Activated CD8-positive, alpha-beta memory T cell treated with anti-CD3 and anti-CD28 coated beads for 48 hours (primary cell): ENCODE data around the gene ELOVL4.

Experiments
- DNase-seq, 3 experiments: peaks; one replicate each; pipeline ENCODE4 v3.0.0-alpha.2; 2020; ENCODE audit warnings: low read depth in 2 of 3, low spot score in 2 of 3

ELOVL4 gene

GRCh38 chr6:79947191-79948186, at the start of gene ELOVL4:
ELOVL4 (minus strand) TSS chr6:79947553; CDS start chr6:79947279, 274 bp downstream.
- peak; percentile 12 to 44 (median 40) for DNase-seq

- no peak for DNase-seq
These were observed 46.6 kb upstream of the ELOVL4 start for GRCh38 chr6:79993911-79994309.

DNA sequence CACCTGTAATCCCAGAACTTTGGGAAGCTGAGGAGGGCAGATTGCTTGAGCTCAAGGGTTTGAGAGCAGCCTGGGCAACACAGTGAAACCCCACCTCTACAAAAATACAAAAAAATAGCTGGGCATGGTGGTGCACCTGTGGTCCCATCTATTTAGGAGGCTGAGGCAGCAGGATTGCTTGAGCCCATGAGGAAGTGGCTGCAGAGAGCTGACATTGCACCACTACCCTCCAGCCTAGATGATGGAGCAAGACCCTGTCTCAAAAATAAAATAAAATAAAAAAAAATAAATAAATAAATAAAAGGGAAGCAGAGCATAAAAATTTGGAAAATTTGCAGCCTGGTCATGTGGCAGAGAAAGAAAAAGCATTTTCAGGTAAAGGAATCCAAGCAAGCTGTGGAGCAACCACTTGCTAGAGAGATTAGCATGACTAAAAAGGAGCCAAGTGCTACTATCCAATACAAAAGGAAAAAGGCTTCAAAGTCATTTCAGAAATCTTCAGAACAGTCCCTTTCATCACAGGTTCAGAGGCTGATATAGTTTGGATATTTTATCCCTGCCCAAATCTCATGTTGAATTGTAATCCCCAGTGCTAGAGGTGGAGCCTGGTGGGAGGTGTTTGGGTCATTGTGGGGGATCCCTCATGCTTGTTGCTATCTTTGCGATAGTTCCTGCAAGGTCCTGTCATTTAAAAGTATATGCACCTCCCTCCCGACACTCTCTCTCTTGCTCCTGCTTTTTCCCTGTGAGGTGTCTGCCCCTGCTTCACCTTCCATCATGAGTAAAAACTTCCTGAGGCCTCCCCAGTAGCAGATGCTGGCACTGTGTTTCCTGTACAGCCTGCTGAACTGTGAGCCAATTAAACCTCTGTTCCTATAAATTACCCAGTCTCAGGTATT, 45.9 kb upstream of the ELOVL4 start:
- DNase-seq, result no peak

DNA sequence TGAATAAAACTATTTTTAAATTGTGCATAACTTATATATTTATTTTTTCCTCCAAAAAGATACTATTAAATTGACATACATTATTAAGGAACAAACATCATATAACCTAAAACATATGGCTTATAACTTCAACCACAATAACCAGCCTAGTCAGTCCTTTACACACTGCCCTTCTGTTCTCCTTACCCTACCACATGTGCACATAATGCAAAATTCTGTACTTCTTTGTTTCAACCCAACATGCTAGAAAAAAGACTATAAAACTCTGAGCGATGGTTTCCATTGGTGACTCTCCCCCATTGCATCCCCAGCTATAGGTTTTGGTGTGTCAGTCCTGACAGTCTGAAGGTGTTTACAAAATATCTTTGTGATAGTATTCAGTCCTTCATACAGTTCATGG, 42.3 kb upstream of the ELOVL4 start:
- no peak for DNase-seq

GRCh38 chr6:79985128-79985527, 37.8 kb upstream of the ELOVL4 start:
- no peak for DNase-seq

- DNase-seq, result no peak
These were observed 36.9 kb upstream of the ELOVL4 start for GRCh38 chr6:79984261-79984660.

GRCh38 chr6:79981652-79982051, 34.3 kb upstream of the ELOVL4 start:
- no peak for DNase-seq

- DNase-seq, result no peak
These were observed 23.8 kb upstream of the ELOVL4 start for GRCh38 chr6:79971193-79971592.

DNA sequence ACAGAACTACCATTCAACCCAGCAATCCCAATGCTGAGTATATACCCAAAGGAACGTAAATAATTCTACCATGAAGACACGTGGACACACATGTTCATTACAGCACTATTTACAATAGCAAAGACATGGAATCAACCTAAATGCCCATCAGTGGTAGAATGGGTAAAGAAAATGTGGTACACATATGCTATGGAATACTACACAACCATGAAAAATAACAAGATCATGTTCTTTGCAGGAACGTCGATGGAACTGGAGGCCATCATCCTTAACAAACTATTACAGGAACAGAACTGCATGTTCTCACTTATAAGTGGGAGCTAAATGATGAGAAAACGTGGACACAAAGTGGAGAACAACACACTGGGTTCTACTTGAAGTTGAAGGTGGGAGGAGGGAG, 22.4 kb upstream of the ELOVL4 start:
- DNase-seq, result no peak

- no peak for DNase-seq
These were observed 19.8 kb upstream of the ELOVL4 start for GRCh38 chr6:79967178-79967577.

DNA sequence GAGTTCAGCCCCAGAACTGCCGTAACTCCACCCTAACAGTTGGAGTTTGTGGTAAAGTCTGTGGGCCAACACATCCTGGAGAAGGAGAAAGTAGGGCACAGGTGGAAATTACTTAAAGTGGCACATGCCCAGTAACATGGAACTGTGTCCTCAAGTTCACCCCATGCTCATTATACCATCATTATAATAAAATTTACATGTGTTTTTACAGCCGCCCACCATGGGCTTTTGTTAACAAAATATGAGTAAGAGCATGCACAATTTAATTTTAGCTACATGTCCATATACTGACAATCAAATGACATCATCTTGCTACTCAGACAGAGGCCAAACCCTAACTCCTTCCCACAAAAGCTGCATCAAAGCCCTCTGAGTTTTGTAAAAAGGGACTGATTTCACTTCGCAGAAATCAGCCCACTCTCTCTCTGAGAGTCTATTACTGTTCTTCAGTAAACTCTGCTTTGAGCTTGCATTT, 17.3 kb upstream of the ELOVL4 start:
- DNase-seq, result no peak

- no peak for DNase-seq
These were observed 7.5 kb upstream of the ELOVL4 start for GRCh38 chr6:79954849-79955248.

DNA sequence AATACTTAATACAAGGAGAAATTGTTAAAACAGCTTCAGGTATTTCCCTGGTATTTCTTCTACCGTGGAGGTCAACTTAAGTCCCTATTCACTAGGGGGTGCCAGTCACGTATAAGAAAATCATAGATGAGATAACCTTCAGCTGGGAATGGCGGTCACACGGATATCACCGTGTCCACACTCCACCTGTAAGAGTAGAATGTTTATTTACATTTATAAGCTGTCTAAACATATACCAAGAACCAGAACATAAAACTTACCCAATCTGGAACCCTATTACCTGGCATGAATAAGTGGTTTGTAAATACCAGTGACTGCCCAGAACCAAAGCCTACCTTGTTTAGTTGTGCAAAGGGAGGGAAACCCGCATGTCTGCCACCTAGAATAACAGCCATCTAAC, 1.9 kb upstream of the ELOVL4 start:
- DNase-seq, result no peak

GRCh38 chr6:79946272-79947190, 822 bp downstream of the ELOVL4 start:
- DNase-seq, result peak in 1 of 3 experiments; percentile 12

DNA sequence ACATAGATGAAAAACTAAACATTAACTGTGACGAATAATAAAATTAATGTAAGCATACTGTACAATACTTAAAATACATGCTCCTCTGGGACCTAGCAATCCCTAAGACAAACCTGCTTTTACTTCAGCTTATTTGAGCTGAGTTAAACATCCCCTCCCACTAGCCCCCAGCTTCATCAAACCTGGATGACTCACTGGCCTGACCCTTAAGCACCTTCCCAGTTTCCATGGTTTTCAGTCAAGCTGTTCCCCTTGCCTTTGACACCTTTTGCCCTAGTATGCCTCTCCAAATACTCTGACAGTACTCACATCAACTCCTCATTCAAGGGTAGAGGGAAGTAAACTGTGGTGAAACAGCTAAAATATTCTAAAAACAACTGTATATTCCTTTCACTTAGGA, 4.2 kb downstream of the ELOVL4 start:
- DNase-seq, result no peak

DNA sequence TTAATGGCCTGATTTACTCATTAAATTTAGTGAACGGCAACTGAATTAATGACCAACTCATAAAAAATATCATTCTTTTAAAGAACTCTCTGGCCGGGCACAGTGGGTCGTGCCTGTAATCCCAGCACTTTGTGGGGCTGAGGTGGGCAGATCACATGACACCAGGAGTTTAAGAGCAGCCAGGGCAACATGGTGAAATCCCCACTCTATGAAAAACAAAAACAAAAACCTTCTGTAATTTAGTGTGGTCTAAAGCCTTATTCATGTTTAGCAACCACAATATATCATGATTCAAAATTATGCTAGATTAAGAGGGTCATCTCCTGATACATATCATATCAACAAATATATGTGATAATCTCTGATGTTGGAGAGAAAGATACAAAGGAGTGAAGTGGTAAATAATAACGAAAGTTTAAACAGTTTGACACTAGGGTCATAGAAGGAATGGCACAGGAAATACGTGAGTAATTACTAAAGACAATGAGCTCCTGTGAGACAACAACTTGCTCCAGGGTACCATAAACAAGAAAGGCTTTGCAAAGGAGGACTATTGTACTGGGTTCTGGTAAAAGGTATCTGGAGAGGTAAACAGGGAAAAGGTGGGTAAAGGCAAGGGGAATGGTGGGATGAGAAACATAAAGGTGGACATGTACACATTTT, 5.7 kb downstream of the ELOVL4 start:
- no peak for DNase-seq

GRCh38 chr6:79928478-79928998, 18.8 kb downstream of the ELOVL4 start:
- no peak for DNase-seq

- no peak for DNase-seq
These were observed 19.6 kb downstream of the ELOVL4 start for GRCh38 chr6:79927758-79928157.

DNA sequence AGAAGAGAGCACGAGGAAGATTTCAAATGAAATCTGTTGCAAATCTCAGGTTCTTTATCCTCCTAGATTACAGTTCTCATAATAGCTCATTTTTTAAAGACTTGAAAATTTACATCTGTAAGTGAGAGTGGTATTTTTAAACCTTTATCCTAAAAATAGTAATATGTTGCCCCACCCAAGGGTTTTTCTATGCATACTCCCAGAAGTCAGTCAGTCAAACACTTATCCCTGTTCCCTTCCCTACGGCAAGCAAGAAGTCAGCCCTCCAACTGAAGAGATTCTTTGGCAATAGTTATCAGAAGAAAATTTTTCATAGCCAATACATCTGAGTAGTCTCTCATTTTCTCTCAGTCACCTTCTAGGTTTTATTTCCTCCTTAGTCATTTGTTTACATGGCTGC, 24.1 kb downstream of the ELOVL4 start:
- no peak for DNase-seq

GRCh38 chr6:79922018-79922417, 25.3 kb downstream of the ELOVL4 start:
- DNase-seq, result no peak
